ENCODE data around the gene TF.

DNA sequence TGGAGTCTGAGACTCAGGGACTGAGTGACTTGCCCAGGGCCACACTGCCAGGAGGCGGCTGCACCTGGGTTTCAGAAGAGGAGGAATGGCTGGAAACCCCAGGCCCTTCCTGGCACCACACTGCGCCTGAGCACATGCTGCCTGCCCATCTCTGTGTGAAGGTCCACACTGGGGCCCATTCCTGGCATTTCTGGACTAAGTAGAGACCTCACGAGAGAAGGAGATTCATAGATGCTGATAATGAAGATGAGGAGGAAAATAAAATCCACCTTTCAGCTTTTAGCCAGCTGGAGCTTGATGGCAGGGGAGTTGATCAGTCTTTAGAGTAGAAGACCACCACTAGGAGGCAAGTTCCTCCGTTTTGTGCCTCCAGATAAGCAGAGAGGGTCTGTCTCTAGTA is 40.2 kb upstream of the TF start:
- TF ChIP-seq, protein P1, sequence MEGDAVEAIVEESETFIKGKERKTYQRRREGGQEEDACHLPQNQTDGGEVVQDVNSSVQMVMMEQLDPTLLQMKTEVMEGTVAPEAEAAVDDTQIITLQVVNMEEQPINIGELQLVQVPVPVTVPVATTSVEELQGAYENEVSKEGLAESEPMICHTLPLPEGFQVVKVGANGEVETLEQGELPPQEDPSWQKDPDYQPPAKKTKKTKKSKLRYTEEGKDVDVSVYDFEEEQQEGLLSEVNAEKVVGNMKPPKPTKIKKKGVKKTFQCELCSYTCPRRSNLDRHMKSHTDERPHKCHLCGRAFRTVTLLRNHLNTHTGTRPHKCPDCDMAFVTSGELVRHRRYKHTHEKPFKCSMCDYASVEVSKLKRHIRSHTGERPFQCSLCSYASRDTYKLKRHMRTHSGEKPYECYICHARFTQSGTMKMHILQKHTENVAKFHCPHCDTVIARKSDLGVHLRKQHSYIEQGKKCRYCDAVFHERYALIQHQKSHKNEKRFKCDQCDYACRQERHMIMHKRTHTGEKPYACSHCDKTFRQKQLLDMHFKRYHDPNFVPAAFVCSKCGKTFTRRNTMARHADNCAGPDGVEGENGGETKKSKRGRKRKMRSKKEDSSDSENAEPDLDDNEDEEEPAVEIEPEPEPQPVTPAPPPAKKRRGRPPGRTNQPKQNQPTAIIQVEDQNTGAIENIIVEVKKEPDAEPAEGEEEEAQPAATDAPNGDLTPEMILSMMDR (IDR thresholded peaks at IDR 0.05; ENCODE audit: low read depth, low read length, missing input control): no peak
- TF ChIP-seq, protein P2, sequence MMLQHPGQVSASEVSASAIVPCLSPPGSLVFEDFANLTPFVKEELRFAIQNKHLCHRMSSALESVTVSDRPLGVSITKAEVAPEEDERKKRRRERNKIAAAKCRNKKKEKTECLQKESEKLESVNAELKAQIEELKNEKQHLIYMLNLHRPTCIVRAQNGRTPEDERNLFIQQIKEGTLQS (IDR thresholded peaks at IDR 0.05): no peak
- TF ChIP-seq RAD21 (IDR thresholded peaks at IDR 0.05): no peak
- TF ChIP-seq SP1 (IDR thresholded peaks at IDR 0.05): no peak
- TF ChIP-seq YY1 (IDR thresholded peaks at IDR 0.05): no peak
- TF ChIP-seq JUND (IDR thresholded peaks at IDR 0.05): no peak
- TF ChIP-seq TAF1 (conservative IDR thresholded peaks at IDR 0.05): no peak
- TF ChIP-seq, protein P3, sequence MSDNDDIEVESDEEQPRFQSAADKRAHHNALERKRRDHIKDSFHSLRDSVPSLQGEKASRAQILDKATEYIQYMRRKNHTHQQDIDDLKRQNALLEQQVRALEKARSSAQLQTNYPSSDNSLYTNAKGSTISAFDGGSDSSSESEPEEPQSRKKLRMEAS (IDR thresholded peaks at IDR 0.05): no peak
- TF ChIP-seq, protein P4, sequence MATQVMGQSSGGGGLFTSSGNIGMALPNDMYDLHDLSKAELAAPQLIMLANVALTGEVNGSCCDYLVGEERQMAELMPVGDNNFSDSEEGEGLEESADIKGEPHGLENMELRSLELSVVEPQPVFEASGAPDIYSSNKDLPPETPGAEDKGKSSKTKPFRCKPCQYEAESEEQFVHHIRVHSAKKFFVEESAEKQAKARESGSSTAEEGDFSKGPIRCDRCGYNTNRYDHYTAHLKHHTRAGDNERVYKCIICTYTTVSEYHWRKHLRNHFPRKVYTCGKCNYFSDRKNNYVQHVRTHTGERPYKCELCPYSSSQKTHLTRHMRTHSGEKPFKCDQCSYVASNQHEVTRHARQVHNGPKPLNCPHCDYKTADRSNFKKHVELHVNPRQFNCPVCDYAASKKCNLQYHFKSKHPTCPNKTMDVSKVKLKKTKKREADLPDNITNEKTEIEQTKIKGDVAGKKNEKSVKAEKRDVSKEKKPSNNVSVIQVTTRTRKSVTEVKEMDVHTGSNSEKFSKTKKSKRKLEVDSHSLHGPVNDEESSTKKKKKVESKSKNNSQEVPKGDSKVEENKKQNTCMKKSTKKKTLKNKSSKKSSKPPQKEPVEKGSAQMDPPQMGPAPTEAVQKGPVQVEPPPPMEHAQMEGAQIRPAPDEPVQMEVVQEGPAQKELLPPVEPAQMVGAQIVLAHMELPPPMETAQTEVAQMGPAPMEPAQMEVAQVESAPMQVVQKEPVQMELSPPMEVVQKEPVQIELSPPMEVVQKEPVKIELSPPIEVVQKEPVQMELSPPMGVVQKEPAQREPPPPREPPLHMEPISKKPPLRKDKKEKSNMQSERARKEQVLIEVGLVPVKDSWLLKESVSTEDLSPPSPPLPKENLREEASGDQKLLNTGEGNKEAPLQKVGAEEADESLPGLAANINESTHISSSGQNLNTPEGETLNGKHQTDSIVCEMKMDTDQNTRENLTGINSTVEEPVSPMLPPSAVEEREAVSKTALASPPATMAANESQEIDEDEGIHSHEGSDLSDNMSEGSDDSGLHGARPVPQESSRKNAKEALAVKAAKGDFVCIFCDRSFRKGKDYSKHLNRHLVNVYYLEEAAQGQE (IDR thresholded peaks at IDR 0.05): no peak
- no peak for TF ChIP-seq HNF4G (IDR thresholded peaks at IDR 0.05)
